ENCODE results near the gene KATNAL1.

- TF ChIP-seq CTCF (IDR thresholded peaks at IDR 0.05; ENCODE audit: poor library complexity) (no peak), EZH2phosphoT487 (IDR thresholded peaks at IDR 0.05; ENCODE audit: low read depth, severe bottlenecking, unreplicated experiment) (no peak)
Observed at GRCh38 chr13:30204564-30204963, 102.8 kb downstream of the KATNAL1 start.
